Measurements from ENCODE around the gene PXDN. TPM values are rescaled to one million over a fixed set of nuclear protein-coding genes. Genes with fewer than 3 reads are reported as not detected.
"Not testable (repeated sequence)": the region's sequence is repeated elsewhere in the genome, so short reads cannot be mapped to it uniquely, and the experiment has no call there.

PXDN gene
- 109 TPM for total RNA-seq

DNA sequence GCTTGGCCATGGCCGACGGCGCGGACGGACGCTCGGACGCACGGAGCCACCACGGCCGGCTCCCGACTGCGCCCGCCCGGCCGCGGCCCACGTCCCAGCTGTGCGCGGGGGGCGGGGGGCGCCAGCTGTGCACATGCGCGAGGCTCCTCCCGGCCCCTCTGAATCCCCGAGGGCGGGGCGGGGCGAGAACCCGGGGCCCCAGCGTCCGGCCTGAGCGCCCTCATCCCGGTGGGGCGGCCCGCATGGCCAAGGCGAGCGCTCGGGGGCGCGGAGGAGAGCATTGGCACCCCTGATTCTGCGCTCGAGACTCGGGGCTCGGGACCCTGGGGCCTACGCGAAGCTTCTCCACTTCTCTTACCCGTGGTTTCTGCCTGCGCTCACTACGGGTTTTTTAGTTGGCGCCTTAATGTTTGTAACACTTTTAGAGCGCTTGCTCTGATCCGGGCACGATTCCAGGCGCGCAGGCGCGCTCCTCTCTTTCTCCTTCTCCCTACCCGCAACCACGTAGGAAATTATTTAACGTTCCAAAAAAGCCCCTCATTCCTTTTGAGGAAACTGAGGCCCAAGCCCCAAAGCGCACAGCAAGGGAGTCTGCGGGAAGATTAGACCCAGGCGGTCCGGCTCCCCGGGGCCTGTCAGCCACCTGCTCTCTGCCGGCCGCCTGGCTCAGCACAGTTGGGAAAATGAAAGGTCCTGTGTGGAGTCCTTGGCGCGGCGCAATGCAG, at the start of gene PXDN:
Gene PXDN, minus strand, starts transcription at position 70 of the 725 bp plus-strand sequence. Its CDS starts 60 bp downstream, at position 10.
- DNase-seq, result peak; percentile 66

DNA sequence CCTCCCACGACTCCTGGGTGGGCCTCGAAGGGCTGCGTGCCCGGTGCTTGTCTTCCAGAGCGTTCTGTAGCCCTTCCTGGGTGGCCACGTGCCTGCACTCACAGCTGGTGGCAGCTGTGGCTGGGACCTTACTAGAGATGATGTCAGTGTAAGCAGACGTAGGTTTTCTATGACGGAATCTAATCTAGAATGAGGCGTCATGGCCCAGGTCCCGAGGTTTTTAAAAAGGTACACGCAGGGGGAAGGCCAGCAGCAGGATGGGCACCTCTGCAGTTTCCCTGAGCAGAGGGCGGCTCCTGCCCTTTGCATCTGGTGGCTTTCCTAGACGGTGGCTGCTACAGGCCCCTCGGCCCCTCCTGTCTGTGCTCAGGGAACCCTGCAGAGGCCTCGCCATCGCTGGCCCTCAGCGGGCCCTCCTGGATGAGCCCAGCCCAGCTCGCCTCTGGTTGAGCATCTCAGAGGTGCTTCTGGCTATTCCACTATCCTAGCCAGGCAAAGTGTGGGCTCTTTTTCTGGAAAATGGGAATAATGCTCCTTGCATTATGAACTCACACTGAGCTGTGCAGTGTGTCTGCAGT, 49.6 kb upstream of the PXDN start:
- DNase-seq, result no peak

GRCh38 chr2:1793001-1793867, 48.9 kb upstream of the PXDN start:
- no peak for DNase-seq

DNA sequence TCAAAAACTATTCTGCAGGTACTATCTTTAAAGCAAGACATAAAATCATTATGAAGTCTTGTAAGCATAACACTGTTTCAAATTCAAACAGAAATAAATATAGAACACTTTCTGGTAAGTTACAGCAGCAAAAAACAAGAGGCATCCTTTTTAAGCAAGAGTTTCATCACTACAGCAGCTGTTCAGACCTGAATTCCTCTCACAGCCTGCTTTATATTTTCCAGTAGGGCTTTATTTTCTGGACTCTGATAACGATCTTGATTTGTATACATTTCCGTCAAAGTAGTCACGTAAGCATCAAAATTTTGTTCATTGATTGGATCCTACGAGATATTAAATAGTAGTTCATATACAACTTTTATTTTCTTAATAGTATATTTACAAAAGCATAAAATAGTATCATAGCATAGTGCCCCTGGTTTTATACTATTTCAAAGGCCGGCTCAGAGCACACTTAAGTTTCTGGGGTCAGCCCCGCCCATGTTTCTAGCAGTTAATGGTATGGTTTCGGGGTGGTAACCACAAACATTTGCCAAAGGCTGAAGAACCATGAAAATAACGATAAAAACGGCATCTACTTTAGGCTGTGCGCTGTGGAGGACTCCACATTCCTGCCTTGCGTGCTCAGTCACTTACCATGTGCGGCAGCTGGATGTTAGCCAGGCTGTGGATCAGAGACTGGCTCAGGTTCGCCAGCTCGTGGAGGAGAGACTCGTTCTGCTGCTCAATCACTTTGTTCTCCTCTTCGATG, 47.5 kb upstream of the PXDN start:
- peak; percentile 44 for DNase-seq

DNA sequence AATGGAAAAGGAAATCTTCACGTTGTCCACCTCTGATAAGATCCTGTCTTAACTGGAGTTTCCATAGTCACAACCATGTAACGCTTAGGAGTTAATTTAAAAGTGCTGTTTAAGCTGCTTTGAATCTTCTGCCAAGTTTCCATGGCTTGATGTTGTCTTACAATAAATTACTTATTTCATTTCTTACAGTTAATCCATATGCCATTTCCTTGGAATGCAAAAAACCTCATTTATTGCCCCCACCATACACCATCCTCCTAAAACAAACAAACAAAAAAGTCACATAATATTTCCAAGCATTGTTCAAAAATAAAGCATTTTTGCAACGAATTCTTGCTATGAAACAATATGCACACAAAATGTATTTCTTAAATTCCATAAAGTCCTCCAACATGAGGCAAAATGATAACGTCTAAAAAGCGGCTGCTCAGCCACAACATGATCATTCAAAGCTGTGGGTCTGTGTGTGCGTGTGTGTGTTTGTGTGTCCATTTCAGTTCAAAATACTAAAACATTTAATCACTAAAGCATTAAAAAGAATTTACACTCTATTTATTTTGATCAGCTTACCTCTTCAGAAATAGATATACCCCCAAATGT, 46.8 kb upstream of the PXDN start:
- DNase-seq, result peak; percentile 69

DNA sequence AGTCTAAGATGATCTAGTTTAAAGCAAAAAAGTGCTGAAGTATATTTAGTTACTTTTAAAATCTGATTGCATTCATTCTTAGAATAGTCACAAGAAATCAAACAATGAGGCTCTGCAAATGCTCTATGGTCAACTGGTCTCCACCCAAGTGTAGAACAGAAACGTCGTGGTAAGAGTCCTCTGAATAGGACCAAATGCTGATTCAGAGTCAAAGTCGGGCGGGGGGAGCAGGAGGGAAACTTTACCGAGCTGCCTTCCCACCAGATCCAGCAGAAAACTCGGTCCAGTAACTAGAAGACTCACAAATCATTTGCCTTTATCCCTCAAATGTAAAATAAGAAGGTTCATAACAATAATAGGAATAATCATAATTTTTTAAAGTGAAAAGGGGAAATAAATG, 46.2 kb upstream of the PXDN start:
- DNase-seq, result no peak

DNA sequence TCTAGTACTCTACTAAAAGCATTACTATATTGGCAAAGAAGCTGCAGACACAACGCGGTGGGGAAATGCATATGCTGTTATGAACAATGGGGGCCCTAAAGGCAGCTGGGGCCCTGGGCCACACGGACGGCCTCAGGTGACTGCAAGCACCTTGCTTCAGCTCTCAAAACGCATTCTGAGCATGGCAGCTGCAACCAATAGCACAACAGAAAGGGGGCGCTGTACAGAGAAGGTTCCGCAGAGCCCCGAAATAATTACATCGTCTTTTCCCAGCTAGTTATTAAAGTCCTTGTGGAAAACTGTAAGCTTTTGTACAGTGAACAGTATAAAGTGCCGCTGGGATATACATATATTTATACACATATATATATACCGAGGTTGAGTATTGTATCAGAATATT, 45.3 kb upstream of the PXDN start:
- no peak for DNase-seq

DNA sequence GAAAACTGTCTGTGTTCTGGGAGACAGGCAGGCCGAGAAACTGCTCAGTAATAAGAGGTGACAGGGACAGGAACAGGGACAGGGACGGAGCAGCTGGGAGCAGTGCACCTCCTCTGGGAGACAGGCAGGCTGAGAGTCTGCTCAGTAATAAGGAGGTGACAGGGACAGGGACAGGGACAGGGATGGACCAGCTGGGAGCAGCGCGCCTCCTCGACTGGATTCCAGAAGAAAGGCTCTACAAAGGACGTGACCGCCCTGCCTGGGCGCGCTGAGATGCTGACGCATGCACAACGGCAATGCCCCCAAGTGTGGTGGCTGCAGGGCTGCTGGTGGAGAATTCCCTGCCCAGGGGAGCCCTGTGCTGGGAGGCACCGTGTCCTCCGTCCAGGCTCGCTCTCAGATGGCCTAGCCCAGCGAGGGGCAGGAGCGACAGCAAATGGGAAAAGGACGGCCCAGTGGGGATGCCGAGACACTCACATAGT, 44.2 kb upstream of the PXDN start:
- DNase-seq, result no peak

GRCh38 chr2:1787755-1788477, 43.6 kb upstream of the PXDN start:
- DNase-seq, result no peak

GRCh38 chr2:1784986-1785617, 40.8 kb upstream of the PXDN start:
- no peak for DNase-seq

- no peak for DNase-seq
These were observed 39.8 kb upstream of the PXDN start for GRCh38 chr2:1784087-1784486.

DNA sequence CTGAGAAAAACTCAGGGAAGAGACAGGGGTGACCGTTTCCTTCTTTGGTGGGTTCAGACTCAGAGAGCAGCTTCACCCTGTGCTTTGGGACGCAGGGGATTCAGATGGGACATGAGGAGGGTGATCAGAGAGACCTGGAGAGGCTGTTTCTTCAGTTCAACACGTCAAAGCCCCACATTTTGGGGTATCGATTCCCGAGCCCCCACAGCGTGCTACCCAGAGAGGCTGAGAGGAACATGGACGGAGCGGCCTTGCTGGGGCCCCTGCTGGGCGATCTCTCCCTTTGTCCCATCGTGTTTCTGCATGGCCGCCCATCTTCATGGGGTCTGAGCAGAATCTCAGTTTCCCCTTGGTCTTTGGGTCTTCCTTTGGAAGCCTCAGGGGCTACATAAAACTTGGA, 38.2 kb upstream of the PXDN start:
- DNase-seq, result no peak

GRCh38 chr2:1781291-1782080, 37.2 kb upstream of the PXDN start:
- no peak for DNase-seq

DNA sequence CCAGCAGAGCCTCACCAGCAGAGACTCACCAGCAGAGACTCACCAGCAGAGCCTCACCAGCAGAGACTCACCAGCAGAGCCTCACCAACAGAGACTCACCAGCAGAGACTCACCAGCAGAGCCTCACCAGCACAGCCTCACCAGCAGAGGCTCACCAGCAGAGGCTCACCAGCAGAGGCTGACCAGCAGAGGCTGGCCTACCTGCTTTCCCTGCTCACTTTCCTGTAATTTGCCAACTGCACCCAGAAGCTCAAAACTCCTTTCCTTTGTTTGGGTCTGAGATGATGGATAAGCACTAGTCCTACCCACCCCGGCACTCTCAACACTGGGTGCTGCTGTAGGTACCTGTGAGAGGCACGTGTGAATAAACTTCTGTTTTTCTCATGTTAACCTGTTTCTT, 36.4 kb upstream of the PXDN start:
- no peak for DNase-seq

DNA sequence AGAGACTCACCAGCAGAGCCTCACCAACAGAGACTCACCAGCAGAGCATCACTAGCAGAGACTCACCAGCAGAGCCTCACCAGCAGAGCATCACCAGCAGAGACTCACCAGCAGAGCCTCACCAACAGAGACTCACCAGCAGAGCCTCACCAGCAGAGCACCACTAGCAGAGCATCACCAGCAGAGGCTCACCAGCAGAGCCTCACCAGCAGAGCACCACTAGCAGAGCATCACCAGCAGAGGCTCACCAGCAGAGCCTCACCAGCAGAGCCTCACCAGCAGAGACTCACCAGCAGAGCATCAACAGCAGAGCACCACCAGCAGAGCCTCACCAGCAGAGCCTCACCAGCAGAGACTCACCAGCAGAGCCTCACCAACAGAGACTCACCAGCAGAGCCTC, 35.7 kb upstream of the PXDN start:
- DNase-seq, result not testable (repeated sequence)

DNA sequence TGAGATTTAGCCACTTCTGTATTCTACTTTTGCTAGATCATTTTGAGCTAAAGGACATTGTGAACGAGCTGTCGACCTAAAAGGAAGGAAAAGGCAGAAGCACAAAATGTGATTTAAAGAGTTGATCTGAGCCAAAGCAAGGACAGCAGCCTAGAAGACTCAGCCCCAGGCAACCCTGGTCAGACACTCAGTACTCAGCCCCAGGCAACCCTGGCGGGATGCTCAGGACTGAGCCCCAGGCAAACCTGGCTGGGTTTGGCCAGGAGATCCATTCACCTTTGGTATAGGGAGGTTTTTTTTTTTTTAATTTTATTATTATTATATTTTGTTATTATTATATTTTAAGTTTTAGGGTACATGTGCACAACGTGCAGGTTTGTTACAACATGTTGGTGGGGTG, 34.3 kb upstream of the PXDN start:
- no peak for DNase-seq

GRCh38 chr2:1777781-1778180, 33.5 kb upstream of the PXDN start:
- DNase-seq, result no peak

DNA sequence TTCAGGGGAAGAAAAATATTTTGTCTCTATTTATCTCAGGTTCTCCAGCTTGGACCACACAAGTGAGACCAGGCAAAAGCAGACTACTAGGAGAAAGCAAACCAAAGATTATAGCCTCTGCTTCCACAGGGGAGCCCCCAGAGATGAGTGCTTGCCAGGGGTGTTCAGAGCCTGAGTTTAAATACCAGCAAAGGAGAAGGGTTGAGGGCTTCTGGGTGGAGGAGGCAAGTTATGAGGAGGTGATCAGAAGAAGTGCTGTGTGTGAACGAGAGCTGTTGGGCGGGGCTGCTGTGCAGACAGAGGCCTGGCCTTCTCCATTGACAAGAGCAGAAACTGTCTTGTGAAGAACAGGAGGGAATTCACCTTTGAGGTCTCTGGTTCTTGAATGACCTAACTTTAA, 32.8 kb upstream of the PXDN start:
- DNase-seq, result no peak

DNA sequence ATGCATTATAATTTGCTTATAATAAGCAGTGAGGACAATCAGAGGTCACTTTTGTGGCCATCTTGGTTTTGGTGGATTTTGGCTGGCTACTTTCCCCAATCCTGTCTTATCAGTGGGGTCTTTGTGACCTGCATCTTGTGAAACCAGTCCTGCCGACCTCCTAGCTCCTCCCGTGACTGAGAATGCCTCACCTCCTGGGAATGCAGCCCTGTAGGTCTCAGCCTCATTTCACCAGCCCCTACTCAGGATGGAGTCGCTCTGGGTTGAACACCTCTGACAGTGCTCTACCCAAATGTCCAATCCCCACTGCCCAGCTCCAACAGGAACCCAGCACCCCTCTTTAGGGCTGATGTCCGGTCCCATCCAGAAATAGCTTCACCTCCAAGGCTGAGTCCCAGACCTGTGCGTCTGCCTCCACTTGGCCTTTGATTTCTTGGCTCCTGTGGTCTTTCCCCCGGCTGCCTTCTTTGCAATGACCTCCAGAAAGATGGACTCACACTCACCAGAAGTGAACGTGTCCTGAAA, 31.3 kb upstream of the PXDN start:
- DNase-seq, result no peak

DNA sequence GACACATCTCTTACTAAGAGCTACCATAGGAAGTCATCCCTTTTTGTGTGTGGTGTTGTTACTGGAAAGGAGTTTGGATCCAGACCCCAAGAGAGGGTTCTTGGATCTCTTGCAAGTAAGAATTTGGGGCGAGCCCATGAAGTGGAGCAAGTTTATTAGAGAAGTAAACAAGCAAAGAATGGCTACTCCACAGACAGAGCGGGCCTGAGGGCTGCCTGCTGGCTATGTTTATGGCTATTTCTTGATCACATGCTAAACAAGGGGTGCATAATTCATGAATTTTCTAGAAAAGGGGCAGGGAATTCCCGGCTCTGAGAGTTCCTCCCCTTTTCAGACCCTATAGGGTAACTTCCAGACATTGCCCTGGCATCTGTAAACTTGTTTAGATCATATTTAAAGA, 30.6 kb upstream of the PXDN start:
- DNase-seq, result no peak

Measured in skin of body (tissue), 2 donors.